Osteocyte (in vitro differentiated cells): ENCODE data around the gene BIRC6. TPM values are rescaled to one million over a fixed set of nuclear protein-coding genes. Genes with fewer than 3 reads are reported as not detected.

Experiments used
- DNase-seq: peaks from one replicate; pipeline ENCODE4 v3.0.0; 2021; ENCODE audit warnings: mixed read lengths; ENCODE audit not compliant: unreplicated experiment; ENCODE audit errors: extremely low spot score
- H3K27ac Mint-ChIP-seq: one replicate; pipeline ENCODE4 v1.8.0; 2021; ENCODE audit warnings: mild to moderate bottlenecking, mixed read lengths; ENCODE audit not compliant: unreplicated experiment
- H3K27me3 Mint-ChIP-seq: one replicate; pipeline ENCODE4 v1.8.0; 2021; ENCODE audit warnings: mixed read lengths; ENCODE audit not compliant: unreplicated experiment
- H3K36me3 Mint-ChIP-seq: one replicate; pipeline ENCODE4 v1.8.0; 2021; ENCODE audit warnings: mixed read lengths; ENCODE audit not compliant: unreplicated experiment
- H3K4me1 Mint-ChIP-seq: one replicate; pipeline ENCODE4 v1.8.0; 2021; ENCODE audit warnings: mixed read lengths; ENCODE audit not compliant: unreplicated experiment
- H3K4me3 Mint-ChIP-seq: one replicate; pipeline ENCODE4 v1.8.0; 2021; ENCODE audit warnings: mild to moderate bottlenecking, moderate library complexity, mixed read lengths; ENCODE audit not compliant: unreplicated experiment
- H3K9me3 Mint-ChIP-seq: one replicate; pipeline ENCODE4 v1.8.0; 2021; ENCODE audit warnings: mixed read lengths; ENCODE audit not compliant: unreplicated experiment
- total RNA-seq: library from RNA; stranded (reverse); gene quantifications from 2 replicates; pipeline ENCODE4 v1.2.1, GENCODE V29; 2021
- TF ChIP-seq, protein P1 (sequence below): fragments of 200-600 bp; sonication (generic); IDR thresholded peaks from 2 replicates; pipeline ENCODE4 v1.5.0; 2021; ENCODE audit warnings: antibody characterized with exemption, mild to moderate bottlenecking, moderate library complexity

BIRC6 gene
- total RNA-seq, 1 donor from 2014 or later: 98.8 TPM

DNA sequence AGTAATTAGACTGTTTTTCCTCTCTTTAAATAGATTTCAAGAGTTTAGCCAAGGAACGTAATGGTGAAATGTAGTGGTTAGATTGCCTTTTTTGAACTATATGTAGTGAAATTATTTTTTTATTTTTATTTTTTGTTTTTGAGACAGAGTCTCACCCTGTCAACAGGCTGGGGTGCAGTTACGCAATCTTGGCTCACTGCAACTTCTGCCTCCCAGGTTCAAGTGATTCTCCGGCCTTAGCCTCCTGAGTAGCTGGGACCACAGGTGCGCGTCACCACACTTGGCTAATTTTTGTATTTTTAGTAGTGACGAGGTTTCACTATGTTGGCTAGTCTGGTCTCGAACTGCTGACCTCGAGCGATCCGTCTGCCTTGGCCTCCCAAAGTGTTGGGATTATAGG is 60.8 kb downstream of the BIRC6 start:
- H3K27me3 Mint-ChIP-seq: no peaks in the 10 kb centered on the region
- H3K9me3 Mint-ChIP-seq: no peaks in the 10 kb centered on the region
- H3K4me1 Mint-ChIP-seq: peaks cover 23% of the 10 kb centered on the region
- peaks cover 27% of the 10 kb centered on the region for H3K36me3 Mint-ChIP-seq
- no peak overlapping the region for H3K4me3 Mint-ChIP-seq
- no peak for DNase-seq
- no peak overlapping the region for H3K27ac Mint-ChIP-seq
- TF ChIP-seq, protein P1, sequence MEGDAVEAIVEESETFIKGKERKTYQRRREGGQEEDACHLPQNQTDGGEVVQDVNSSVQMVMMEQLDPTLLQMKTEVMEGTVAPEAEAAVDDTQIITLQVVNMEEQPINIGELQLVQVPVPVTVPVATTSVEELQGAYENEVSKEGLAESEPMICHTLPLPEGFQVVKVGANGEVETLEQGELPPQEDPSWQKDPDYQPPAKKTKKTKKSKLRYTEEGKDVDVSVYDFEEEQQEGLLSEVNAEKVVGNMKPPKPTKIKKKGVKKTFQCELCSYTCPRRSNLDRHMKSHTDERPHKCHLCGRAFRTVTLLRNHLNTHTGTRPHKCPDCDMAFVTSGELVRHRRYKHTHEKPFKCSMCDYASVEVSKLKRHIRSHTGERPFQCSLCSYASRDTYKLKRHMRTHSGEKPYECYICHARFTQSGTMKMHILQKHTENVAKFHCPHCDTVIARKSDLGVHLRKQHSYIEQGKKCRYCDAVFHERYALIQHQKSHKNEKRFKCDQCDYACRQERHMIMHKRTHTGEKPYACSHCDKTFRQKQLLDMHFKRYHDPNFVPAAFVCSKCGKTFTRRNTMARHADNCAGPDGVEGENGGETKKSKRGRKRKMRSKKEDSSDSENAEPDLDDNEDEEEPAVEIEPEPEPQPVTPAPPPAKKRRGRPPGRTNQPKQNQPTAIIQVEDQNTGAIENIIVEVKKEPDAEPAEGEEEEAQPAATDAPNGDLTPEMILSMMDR: no peak

DNA sequence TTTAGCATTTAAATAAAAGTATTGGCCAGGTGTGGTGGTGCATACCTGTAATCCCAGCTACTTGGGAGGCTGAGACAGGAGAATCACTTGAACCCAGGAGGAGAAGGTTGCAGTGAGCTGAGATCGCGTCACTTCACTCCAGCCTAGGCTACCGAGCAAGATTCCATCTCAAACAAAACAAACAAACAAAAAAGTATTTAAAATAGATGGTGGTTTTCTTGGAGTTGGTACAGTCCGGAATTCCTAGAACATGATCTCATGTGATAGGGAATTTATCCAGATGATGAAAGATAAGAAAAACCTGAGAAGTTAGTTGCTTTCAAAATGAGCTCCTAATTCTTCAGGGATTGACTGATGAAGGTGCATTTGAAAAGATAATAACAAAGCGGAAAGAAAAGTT is 62.0 kb downstream of the BIRC6 start:
- no peaks in the 10 kb centered on the region for H3K9me3 Mint-ChIP-seq
- no peak for DNase-seq
- H3K27ac Mint-ChIP-seq: no peak overlapping the region
- H3K4me3 Mint-ChIP-seq: no peak overlapping the region
- H3K36me3 Mint-ChIP-seq: peaks cover 27% of the 10 kb centered on the region
- peaks cover 31% of the 10 kb centered on the region for H3K4me1 Mint-ChIP-seq
- H3K27me3 Mint-ChIP-seq: no peaks in the 10 kb centered on the region
- TF ChIP-seq, protein P1: no peak

DNA sequence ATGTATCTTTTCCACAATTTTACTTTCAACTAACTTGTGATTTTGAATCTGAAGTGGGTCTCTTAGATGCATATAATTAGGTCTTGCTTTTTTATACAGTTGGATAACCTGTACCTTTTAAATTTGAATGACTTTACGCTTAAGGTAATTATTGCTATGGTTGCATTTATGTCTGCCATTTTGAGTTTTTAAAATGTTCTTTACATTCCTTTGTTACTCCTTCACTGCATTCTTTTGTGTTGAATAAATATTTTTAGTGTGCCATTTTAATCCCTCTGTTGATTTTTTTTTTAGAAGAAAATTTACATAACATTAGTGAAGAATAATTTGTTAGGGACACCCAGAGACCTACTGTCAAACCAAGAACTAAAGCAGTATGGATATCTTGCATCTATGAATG is 65.3 kb downstream of the BIRC6 start:
- H3K36me3 Mint-ChIP-seq: peaks cover 19% of the 10 kb centered on the region
- no peaks in the 10 kb centered on the region for H3K27me3 Mint-ChIP-seq
- TF ChIP-seq, protein P1: no peak
- peaks cover 53% of the 10 kb centered on the region for H3K4me1 Mint-ChIP-seq
- DNase-seq: no peak
- H3K27ac Mint-ChIP-seq: peak overlapping the region; percentile 80
- H3K4me3 Mint-ChIP-seq: no peak overlapping the region
- no peaks in the 10 kb centered on the region for H3K9me3 Mint-ChIP-seq

DNA sequence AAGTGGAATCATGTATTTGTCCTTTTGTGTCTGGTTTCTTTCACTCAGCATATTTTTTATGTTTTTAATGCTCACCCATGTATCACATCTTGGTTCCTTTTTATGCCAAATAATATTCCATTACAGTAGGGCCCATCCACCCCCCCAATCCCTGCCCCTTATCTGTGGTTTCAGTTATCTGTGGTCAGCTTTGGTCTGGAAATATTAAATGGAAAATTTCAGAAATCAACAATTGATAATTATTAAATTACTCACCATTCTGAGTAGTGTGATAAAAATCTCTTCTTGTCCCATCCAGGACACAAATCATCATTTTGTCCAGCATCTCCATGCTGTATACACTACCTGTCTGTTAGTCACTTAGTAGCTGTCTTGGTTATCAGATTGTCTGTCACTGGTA is 66.7 kb downstream of the BIRC6 start:
- peaks cover 11% of the 10 kb centered on the region for H3K36me3 Mint-ChIP-seq
- H3K27me3 Mint-ChIP-seq: no peaks in the 10 kb centered on the region
- TF ChIP-seq, protein P1: no peak
- peak overlapping the region; percentile 72 for H3K27ac Mint-ChIP-seq
- peaks cover 60% of the 10 kb centered on the region for H3K4me1 Mint-ChIP-seq
- no peak overlapping the region for H3K4me3 Mint-ChIP-seq
- H3K9me3 Mint-ChIP-seq: no peaks in the 10 kb centered on the region
- no peak for DNase-seq

DNA sequence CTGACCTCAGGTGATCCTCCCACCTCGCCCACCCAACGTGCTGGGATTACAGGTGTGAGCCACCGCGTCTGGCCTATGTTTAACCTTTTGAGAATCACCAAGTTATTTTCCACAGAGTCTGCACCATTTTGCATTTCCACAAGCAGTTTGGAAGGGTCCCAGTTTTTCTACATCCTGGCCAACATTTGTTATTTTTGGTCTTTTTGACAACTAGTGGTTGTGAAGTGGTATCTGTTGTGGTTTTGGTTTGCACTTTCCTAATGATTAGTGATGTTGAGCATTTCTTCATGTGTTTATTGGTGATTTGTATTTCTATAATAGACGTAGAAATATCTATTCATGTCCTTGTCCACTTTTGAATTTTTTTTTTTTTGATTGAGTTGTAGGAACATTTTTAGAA is 67.9 kb downstream of the BIRC6 start:
- peaks cover 58% of the 10 kb centered on the region for H3K4me1 Mint-ChIP-seq
- H3K27ac Mint-ChIP-seq: no peak overlapping the region
- DNase-seq: no peak
- no peak overlapping the region for H3K4me3 Mint-ChIP-seq
- H3K9me3 Mint-ChIP-seq: no peaks in the 10 kb centered on the region
- H3K36me3 Mint-ChIP-seq: peaks cover 9% of the 10 kb centered on the region
- no peaks in the 10 kb centered on the region for H3K27me3 Mint-ChIP-seq
- TF ChIP-seq, protein P1: no peak
